DOHH2 (cell line): Measurements from ENCODE around the gene RAD51B.
A peak's percentile ranks its signal among the peaks of the same experiment; 100 is the strongest.

Experiments used
- H3F3A ChIP-seq: fragments of 200-600 bp; sonication (generic), shearing (Covaris generic); 2 replicates; pipeline ENCODE4 v1.6.0; 2016; ENCODE audit warnings: antibody characterized with exemption, mild to moderate bottlenecking; ENCODE audit not compliant: control insufficient read depth, insufficient read depth
- H3K27ac ChIP-seq: fragments of 200-600 bp; sonication (generic); 2 replicates; pipeline ENCODE4 v1.5.1; 2014; ENCODE audit warnings: low read depth, mild to moderate bottlenecking, low read length, moderate library complexity
- H3K27me3 ChIP-seq: fragments of 200-600 bp; sonication (generic); 2 replicates; pipeline ENCODE4 v1.6.1; 2014; ENCODE audit warnings: mild to moderate bottlenecking, low read length, mixed read lengths; ENCODE audit not compliant: control insufficient read depth
- H3K36me3 ChIP-seq: fragments of 200-600 bp; sonication (generic); 2 replicates; pipeline ENCODE4 v1.6.1; 2014; ENCODE audit warnings: mild to moderate bottlenecking, low read length, moderate library complexity, mixed read lengths; ENCODE audit not compliant: control insufficient read depth
- H3K4me1 ChIP-seq: fragments of 200-600 bp; sonication (generic); 2 replicates; pipeline ENCODE4 v1.6.1; 2014; ENCODE audit warnings: mild to moderate bottlenecking, low read length, mixed read lengths; ENCODE audit not compliant: control insufficient read depth
- H3K4me2 ChIP-seq: fragments of 200-600 bp; sonication (generic); 2 replicates; pipeline ENCODE4 v1.6.0; 2014; ENCODE audit warnings: mild to moderate bottlenecking, low read length, moderate library complexity
- H3K4me3 ChIP-seq: fragments of 200-600 bp; sonication (generic); 2 replicates; pipeline ENCODE4 v1.5.1; 2014; ENCODE audit warnings: mild to moderate bottlenecking, low read length, mixed read lengths
- H3K79me2 ChIP-seq: fragments of 200-600 bp; sonication (generic); 2 replicates; pipeline ENCODE4 v1.6.1; 2014; ENCODE audit warnings: mild to moderate bottlenecking, low read length, mixed read lengths; ENCODE audit not compliant: control insufficient read depth
- H3K9me2 ChIP-seq: fragments of 200-600 bp; sonication (generic); replicated peaks from 2 replicates; pipeline ENCODE4 v1.6.1; 2014; ENCODE audit warnings: mild to moderate bottlenecking, low read length, mixed read lengths; ENCODE audit not compliant: control insufficient read depth
- H3K9me3 ChIP-seq: fragments of 200-600 bp; sonication (generic); 2 replicates; pipeline ENCODE4 v1.6.1; 2014; ENCODE audit warnings: antibody characterized with exemption, low read length, mixed read lengths; ENCODE audit not compliant: control insufficient read depth, insufficient read depth
- H4K20me1 ChIP-seq: fragments of 200-600 bp; sonication (generic); 2 replicates; pipeline ENCODE4 v1.6.0; 2014; ENCODE audit warnings: low read depth, mild to moderate bottlenecking, antibody characterized with exemption, low read length, moderate library complexity; ENCODE audit not compliant: control insufficient read depth, insufficient read depth
- EZH2phosphoT487 ChIP-seq: fragments of 200-600 bp; sonication (generic); IDR thresholded peaks from 2 replicates; pipeline ENCODE4 v1.6.1; 2017; ENCODE audit warnings: borderline replicate concordance, mild to moderate bottlenecking, antibody characterized with exemption, low read length, moderate library complexity, mixed read lengths
- TF ChIP-seq, protein P1 (sequence below): fragments of 200-600 bp; sonication (generic); IDR thresholded peaks from one replicate; pipeline ENCODE4 v1.5.1; 2014; ENCODE audit warnings: antibody characterized with exemption, mild to moderate bottlenecking, low read depth, low read length; ENCODE audit not compliant: poor library complexity, severe bottlenecking

RAD51B gene

DNA sequence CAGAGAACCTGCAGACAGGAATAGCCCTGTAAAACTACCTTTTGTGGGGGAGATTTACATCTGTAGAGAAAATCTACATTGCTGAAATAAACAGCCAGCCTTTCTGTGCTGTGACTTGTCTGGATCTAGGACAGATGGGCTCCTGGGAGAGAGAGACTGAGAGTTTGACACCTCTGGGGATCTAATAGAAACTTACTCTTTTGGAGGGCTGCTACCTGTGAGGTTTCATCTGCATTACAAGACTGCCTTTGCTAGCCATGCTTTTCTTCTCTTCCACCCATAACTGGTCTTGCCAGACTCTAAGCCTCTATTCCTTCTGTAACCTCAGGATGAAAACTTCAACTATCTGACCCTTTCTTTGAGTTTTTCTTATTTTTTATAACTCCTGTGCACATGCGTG is 520.7 kb downstream of the RAD51B start:
- H3K27me3 ChIP-seq: no peaks in the 10 kb centered on the region
- 0 out of 2 replicates have a peak, but pooled peaks cover 2% of the 10 kb centered on the region for H3K36me3 ChIP-seq
- H3K27ac ChIP-seq: no peak overlapping the region
- no peaks in the 10 kb centered on the region for H3K79me2 ChIP-seq
- H3K4me3 ChIP-seq: no peak overlapping the region
- H3K4me1 ChIP-seq: peaks cover 53% of the 10 kb centered on the region
- no peaks in the 10 kb centered on the region for H4K20me1 ChIP-seq
- H3K9me2 ChIP-seq: no peaks in the 10 kb centered on the region
- no peaks in the 10 kb centered on the region for H3K9me3 ChIP-seq
- TF ChIP-seq, protein P1, sequence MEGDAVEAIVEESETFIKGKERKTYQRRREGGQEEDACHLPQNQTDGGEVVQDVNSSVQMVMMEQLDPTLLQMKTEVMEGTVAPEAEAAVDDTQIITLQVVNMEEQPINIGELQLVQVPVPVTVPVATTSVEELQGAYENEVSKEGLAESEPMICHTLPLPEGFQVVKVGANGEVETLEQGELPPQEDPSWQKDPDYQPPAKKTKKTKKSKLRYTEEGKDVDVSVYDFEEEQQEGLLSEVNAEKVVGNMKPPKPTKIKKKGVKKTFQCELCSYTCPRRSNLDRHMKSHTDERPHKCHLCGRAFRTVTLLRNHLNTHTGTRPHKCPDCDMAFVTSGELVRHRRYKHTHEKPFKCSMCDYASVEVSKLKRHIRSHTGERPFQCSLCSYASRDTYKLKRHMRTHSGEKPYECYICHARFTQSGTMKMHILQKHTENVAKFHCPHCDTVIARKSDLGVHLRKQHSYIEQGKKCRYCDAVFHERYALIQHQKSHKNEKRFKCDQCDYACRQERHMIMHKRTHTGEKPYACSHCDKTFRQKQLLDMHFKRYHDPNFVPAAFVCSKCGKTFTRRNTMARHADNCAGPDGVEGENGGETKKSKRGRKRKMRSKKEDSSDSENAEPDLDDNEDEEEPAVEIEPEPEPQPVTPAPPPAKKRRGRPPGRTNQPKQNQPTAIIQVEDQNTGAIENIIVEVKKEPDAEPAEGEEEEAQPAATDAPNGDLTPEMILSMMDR: no peak
- no peak for TF ChIP-seq EZH2phosphoT487
- H3K4me2 ChIP-seq: no peak overlapping the region
- peaks cover 11% of the 10 kb centered on the region for H3F3A ChIP-seq

DNA sequence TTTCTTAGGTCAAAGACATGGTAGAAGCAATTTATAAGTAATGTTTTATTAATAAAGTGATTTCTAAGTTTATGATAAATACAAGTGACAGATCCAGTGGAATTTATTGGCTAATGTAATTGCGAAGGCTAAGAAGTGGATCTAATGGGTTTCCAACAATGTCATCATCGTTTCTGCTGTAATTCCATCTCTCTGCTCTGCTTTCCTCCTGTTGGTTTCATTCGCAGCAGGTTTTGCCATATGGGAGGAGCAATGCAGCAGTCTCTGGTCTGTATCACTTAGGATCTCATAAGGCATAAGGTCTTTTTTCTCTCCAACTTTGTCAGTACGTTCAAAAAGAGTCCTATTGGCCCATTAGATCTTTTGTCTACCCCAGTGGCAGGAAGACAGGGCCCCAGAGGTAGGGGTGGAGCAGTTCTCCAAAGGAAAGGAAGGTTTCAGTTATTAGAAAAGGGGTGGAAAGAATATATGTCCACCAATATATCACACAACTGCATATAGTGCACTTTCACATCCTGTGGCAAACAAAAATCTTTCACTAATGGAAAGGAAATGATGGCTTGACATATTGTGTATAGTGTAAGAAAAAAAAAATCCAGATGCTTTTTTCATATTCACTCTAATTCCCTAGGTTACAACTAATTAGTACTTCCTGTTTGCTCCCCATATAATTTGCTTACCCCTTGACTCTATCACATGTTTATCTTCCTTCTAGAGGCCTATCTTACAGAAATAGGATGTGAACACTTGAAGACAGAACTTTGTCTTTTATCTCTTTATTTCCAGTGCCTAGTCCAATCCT is 522.0 kb downstream of the RAD51B start:
- TF ChIP-seq EZH2phosphoT487: no peak
- TF ChIP-seq, protein P1: no peak
- H3K79me2 ChIP-seq: no peaks in the 10 kb centered on the region
- peak overlapping the region; percentile 50 for H3K4me2 ChIP-seq
- H3K4me1 ChIP-seq: peaks cover 50% of the 10 kb centered on the region
- H3K27me3 ChIP-seq: no peaks in the 10 kb centered on the region
- peak overlapping the region; percentile 35 for H3K4me3 ChIP-seq
- H3K9me3 ChIP-seq: 0 out of 2 replicates have a peak, but pooled peaks cover 3% of the 10 kb centered on the region
- no peaks in the 10 kb centered on the region for H4K20me1 ChIP-seq
- H3K27ac ChIP-seq: peak overlapping the region; percentile 63
- 0 out of 2 replicates have a peak, but pooled peaks cover 2% of the 10 kb centered on the region for H3K36me3 ChIP-seq
- H3F3A ChIP-seq: peaks cover 11% of the 10 kb centered on the region
- H3K9me2 ChIP-seq: no peaks in the 10 kb centered on the region

DNA sequence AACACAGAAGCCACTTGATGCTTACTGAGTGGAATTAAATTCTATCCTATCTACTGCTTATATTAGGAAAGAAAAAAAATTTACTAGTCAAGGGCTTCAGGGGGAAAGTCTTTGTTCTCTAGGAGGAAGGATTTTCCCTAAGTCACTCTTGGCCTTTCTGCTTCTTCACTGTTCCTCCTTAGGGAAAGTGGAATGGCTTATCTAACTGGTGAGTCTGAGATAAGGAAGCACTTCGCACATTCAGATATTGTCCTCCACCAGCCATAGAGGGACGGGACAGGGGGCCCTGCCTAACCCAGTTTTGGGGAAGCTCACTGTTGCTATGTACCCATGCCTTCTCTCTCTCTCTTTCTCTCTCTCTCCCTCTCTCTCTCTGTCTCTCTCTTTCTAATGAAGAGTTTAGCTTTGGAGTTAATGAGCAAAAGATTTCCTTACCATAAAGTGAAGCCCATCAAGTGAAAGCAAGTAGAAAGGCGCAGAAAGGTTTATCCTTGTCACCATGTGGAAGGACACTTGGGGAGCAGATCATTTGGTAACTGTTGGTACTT is 522.7 kb downstream of the RAD51B start:
- Histone ChIP-seq H3K4me1 (peaks cover 50% of the 10 kb centered on the region), H4K20me1 (no peaks in the 10 kb centered on the region), H3K9me3 (0 out of 2 replicates have a peak, but pooled peaks cover 5% of the 10 kb centered on the region), H3F3A (peaks cover 11% of the 10 kb centered on the region), H3K4me2 (peak overlapping the region; percentile 50), H3K79me2 (no peaks in the 10 kb centered on the region), H3K36me3 (0 out of 2 replicates have a peak, but pooled peaks cover 2% of the 10 kb centered on the region), H3K27ac (peak overlapping the region; percentile 63), H3K9me2 (no peaks in the 10 kb centered on the region), H3K27me3 (no peaks in the 10 kb centered on the region), H3K4me3 (peak overlapping the region; percentile 35)
- TF ChIP-seq, protein P1: no peak
- TF ChIP-seq EZH2phosphoT487: no peak
